Measurements from ENCODE around the gene PDZD4. TPM values are rescaled to one million over a fixed set of nuclear protein-coding genes. Genes with fewer than 3 reads are reported as not detected.

The PDZD4 gene
- total and polyA plus RNA-seq, 2 experiments from 2014 or later: 30.5 to 230 TPM

- peaks cover 6% of the 10 kb centered on the region for H3K27me3 Mint-ChIP-seq (ENCODE audit: insufficient read depth, low read depth, poor library complexity)
- H3K9me3 Mint-ChIP-seq: no peaks in the 10 kb centered on the region
- Histone ChIP-seq H3K4me3 (no peak overlapping the region), H3K9me2 (ENCODE audit: insufficient read depth) (no peaks in the 10 kb centered on the region), H3F3A (replicated peaks; ENCODE audit: low read depth) (no peaks in the 10 kb centered on the region), H3K27ac (ENCODE audit: low read depth) (no peak overlapping the region), H3K27me3 (ENCODE audit: insufficient read depth) (no peaks in the 10 kb centered on the region), H3K4me1 (ENCODE audit: insufficient read depth) (no peaks in the 10 kb centered on the region), H4K20me1 (replicated peaks; ENCODE audit: insufficient read depth) (no peaks in the 10 kb centered on the region), H3K36me3 (ENCODE audit: insufficient read depth) (no peaks in the 10 kb centered on the region), H2AFZ (no peak overlapping the region), H3K79me2 (replicated peaks; ENCODE audit: insufficient read depth) (no peaks in the 10 kb centered on the region), H3K4me2 (no peak overlapping the region)
- H3K27ac Mint-ChIP-seq: no peak overlapping the region
- ATAC-seq (no peak), DNase-seq (ENCODE audit: low spot score) (no peak)
- TF ChIP-seq EZH2phosphoT487 (IDR thresholded peaks at IDR 0.05; ENCODE audit: unreplicated experiment) (no peak), ZNF114 (CRISPR knock-in tag; IDR thresholded peaks at IDR 0.05) (no peak), NANOG (IDR thresholded peaks at IDR 0.05; ENCODE audit: borderline replicate concordance) (no peak), JUNB (IDR thresholded peaks at IDR 0.05; ENCODE audit: unreplicated experiment) (no peak), CREB1 (CRISPR knock-in tag; IDR thresholded peaks at IDR 0.05; ENCODE audit: low read depth) (no peak), CTCF (conservative IDR thresholded peaks at IDR 0.05; ENCODE audit: low read depth in 2 of 2) (no peak), ZNF462 (CRISPR knock-in tag; IDR thresholded peaks at IDR 0.05) (no peak), ETS1 (IDR thresholded peaks at IDR 0.05) (no peak), STAT1 (IDR thresholded peaks at IDR 0.05; ENCODE audit: unreplicated experiment) (no peak), EZH2 (IDR thresholded peaks at IDR 0.05; ENCODE audit: low read depth, unreplicated experiment) (no peak), POLR2AphosphoS5 (IDR thresholded peaks at IDR 0.05; ENCODE audit: low read depth) (no peak), ZNF331 (CRISPR knock-in tag; IDR thresholded peaks at IDR 0.05; ENCODE audit: low read depth) (no peak), REST (IDR thresholded peaks at IDR 0.05; ENCODE audit: unreplicated experiment) (no peak)
- H3K36me3 Mint-ChIP-seq (ENCODE audit: low read depth): no peaks in the 10 kb centered on the region
- peaks cover 5% of the 10 kb centered on the region; the same call in 2 of the 3 replicates for H3K4me1 Mint-ChIP-seq
- no peak overlapping the region for H3K4me3 Mint-ChIP-seq
Observed at GRCh38 chrX:153765138-153766079, 64.9 kb downstream of the PDZD4 start.

Measured in GM23338 (cell line).